Measurements from ENCODE around the gene CENPF.

Gene CENPF

DNA sequence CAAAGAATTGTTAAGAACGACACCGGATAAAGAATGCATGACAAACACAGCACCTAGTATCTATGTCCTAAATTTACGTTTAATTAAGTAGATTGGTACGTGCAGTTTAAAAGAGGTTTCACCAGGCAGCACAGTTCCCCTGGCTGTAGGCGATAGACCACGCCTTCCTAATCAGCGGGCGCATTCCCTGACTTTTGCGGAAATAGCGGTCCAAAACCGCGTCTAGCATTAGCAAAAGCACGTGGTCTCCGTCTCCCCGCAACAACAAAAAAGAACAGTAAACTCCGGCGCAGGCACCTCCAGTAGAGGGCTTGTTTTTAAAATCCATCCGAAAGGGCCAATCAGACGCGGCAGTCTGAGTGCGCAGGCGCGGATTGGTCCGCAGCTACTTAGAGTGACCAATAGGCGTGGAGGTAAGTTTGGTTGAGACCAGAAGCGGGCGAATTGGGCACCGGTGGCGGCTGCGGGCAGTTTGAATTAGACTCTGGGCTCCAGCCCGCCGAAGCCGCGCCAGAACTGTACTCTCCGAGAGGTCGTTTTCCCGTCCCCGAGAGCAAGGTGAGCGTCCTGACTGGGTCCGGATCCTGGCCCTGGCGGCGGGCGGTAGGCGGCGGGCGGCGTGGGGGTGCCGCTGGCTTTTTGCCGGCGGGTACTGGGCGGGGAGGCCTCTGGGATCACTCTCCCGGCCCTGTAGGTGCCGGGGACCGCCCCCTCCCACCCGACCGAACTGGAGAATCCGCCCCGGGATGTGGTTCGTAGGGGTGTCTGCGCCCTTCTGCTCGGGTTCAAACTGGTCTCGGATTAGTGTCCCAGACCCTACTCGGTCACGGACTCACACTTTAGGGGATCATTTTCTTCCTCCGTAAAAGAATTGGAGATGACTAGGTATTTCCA, at the start of gene CENPF:
TSS of gene CENPF (plus strand) at position 432 of the 894 bp plus-strand sequence. CDS start 10,560 bp downstream, outside the sequence.
- TF ChIP-seq CEBPB (IDR thresholded peaks at IDR 0.05), result no peak
- peak; percentile 20; the same call in 1 of the 2 replicates for TF ChIP-seq EP300 (IDR thresholded peaks at IDR 0.05; ENCODE audit: borderline replicate concordance)
- TF ChIP-seq RAD21 (IDR thresholded peaks at IDR 0.05; ENCODE audit: low read depth), result no peak
- TF ChIP-seq, protein P1, sequence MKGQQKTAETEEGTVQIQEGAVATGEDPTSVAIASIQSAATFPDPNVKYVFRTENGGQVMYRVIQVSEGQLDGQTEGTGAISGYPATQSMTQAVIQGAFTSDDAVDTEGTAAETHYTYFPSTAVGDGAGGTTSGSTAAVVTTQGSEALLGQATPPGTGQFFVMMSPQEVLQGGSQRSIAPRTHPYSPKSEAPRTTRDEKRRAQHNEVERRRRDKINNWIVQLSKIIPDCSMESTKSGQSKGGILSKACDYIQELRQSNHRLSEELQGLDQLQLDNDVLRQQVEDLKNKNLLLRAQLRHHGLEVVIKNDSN (IDR thresholded peaks at IDR 0.05), result peak; percentile 91
- TF ChIP-seq CREB1 (IDR thresholded peaks at IDR 0.05; ENCODE audit: low read depth), result no peak
- peak; percentile 100 for TF ChIP-seq FOXM1 (IDR thresholded peaks at IDR 0.05; ENCODE audit: borderline replicate concordance, low read depth)
- TF ChIP-seq TEAD4 (IDR thresholded peaks at IDR 0.05), result peak; percentile 70
- peak; percentile 66; the same call in 1 of the 2 replicates for TF ChIP-seq TAF1 (IDR thresholded peaks at IDR 0.05; ENCODE audit: low read depth)
- no peak for TF ChIP-seq EGR1 (IDR thresholded peaks at IDR 0.05)
- peak; percentile 53; the same call in 1 of the 2 replicates for TF ChIP-seq NFIC (IDR thresholded peaks at IDR 0.05)
- TF ChIP-seq TCF12 (IDR thresholded peaks at IDR 0.05; ENCODE audit: low read depth), result peak; percentile 61
- TF ChIP-seq YY1 (IDR thresholded peaks at IDR 0.05; ENCODE audit: low read depth), result peak; percentile 43; the same call in 1 of the 2 replicates
- TF ChIP-seq ZBTB7A (IDR thresholded peaks at IDR 0.05; ENCODE audit: low read depth), result peak; percentile 33; the same call in 1 of the 2 replicates
- TF ChIP-seq, protein P2, sequence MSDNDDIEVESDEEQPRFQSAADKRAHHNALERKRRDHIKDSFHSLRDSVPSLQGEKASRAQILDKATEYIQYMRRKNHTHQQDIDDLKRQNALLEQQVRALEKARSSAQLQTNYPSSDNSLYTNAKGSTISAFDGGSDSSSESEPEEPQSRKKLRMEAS (IDR thresholded peaks at IDR 0.05), result peak; percentile 99
- TF ChIP-seq, protein P3, sequence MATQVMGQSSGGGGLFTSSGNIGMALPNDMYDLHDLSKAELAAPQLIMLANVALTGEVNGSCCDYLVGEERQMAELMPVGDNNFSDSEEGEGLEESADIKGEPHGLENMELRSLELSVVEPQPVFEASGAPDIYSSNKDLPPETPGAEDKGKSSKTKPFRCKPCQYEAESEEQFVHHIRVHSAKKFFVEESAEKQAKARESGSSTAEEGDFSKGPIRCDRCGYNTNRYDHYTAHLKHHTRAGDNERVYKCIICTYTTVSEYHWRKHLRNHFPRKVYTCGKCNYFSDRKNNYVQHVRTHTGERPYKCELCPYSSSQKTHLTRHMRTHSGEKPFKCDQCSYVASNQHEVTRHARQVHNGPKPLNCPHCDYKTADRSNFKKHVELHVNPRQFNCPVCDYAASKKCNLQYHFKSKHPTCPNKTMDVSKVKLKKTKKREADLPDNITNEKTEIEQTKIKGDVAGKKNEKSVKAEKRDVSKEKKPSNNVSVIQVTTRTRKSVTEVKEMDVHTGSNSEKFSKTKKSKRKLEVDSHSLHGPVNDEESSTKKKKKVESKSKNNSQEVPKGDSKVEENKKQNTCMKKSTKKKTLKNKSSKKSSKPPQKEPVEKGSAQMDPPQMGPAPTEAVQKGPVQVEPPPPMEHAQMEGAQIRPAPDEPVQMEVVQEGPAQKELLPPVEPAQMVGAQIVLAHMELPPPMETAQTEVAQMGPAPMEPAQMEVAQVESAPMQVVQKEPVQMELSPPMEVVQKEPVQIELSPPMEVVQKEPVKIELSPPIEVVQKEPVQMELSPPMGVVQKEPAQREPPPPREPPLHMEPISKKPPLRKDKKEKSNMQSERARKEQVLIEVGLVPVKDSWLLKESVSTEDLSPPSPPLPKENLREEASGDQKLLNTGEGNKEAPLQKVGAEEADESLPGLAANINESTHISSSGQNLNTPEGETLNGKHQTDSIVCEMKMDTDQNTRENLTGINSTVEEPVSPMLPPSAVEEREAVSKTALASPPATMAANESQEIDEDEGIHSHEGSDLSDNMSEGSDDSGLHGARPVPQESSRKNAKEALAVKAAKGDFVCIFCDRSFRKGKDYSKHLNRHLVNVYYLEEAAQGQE (IDR thresholded peaks at IDR 0.05; ENCODE audit: low read depth), result no peak

DNA sequence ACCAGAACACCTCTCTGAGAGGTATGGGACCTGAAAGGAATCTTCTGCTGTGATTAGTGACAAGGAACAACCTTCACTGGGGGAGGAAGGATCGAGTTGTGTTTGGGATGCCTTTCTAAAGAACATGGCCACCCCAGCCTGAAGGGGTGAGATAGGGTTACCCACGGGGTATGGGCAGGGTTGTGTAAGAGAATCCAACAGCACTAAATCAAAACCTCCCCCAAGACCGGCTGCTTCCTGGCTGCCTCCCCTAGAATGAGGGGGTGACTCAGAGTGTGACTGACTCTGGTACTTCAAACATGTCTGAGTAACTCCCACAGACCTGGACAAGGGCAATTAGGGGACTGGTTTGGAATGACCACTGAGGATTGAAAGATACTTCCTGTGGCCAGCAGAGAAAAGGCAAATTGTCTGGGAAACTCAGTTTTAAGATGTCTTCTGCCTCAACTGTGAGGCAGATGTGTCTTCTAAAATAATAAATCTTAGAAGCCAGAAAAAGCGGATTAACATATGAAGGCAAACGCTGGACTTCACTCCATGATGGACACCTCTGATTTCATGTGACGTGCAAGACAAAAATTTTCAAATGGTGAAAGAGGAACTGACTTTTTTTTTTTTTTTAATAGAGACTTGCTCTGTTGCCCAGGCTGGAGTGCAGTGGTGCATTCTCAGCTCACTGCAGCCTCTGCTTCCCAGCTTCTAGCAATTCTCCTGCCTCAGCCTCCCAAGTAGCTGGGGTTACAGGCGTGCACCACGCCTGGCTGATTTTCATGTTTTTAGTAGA, 44.9 kb upstream of the CENPF start:
- TF ChIP-seq YY1 (IDR thresholded peaks at IDR 0.05; ENCODE audit: low read depth), result no peak
- no peak for TF ChIP-seq TEAD4 (IDR thresholded peaks at IDR 0.05)
- no peak for TF ChIP-seq TAF1 (IDR thresholded peaks at IDR 0.05; ENCODE audit: low read depth)
- no peak for TF ChIP-seq TCF12 (IDR thresholded peaks at IDR 0.05; ENCODE audit: low read depth)

- TF ChIP-seq RAD21 (IDR thresholded peaks at IDR 0.05; ENCODE audit: low read depth) (no peak), TEAD4 (IDR thresholded peaks at IDR 0.05) (no peak), NFIC (IDR thresholded peaks at IDR 0.05) (no peak), EP300 (IDR thresholded peaks at IDR 0.05; ENCODE audit: borderline replicate concordance) (no peak), CREB1 (IDR thresholded peaks at IDR 0.05; ENCODE audit: low read depth) (no peak), TCF12 (IDR thresholded peaks at IDR 0.05; ENCODE audit: low read depth) (no peak), FOXM1 (IDR thresholded peaks at IDR 0.05; ENCODE audit: borderline replicate concordance, low read depth) (no peak), TAF1 (IDR thresholded peaks at IDR 0.05; ENCODE audit: low read depth) (no peak), CEBPB (IDR thresholded peaks at IDR 0.05) (no peak), EGR1 (IDR thresholded peaks at IDR 0.05) (no peak), ZBTB7A (IDR thresholded peaks at IDR 0.05; ENCODE audit: low read depth) (no peak), YY1 (IDR thresholded peaks at IDR 0.05; ENCODE audit: low read depth) (no peak)
- TF ChIP-seq, protein P3 (IDR thresholded peaks at IDR 0.05; ENCODE audit: low read depth), result no peak
- TF ChIP-seq, protein P2 (IDR thresholded peaks at IDR 0.05), result no peak
- TF ChIP-seq, protein P1 (IDR thresholded peaks at IDR 0.05), result no peak
Measured at GRCh38 chr1:214563881-214564280, 39.1 kb upstream of the CENPF start.

GRCh38 chr1:214565310-214565709, 37.7 kb upstream of the CENPF start:
- TF ChIP-seq TAF1 (IDR thresholded peaks at IDR 0.05; ENCODE audit: low read depth) (no peak), TCF12 (IDR thresholded peaks at IDR 0.05; ENCODE audit: low read depth) (no peak), EP300 (IDR thresholded peaks at IDR 0.05; ENCODE audit: borderline replicate concordance) (no peak), YY1 (IDR thresholded peaks at IDR 0.05; ENCODE audit: low read depth) (no peak), CREB1 (IDR thresholded peaks at IDR 0.05; ENCODE audit: low read depth) (no peak), ZBTB7A (IDR thresholded peaks at IDR 0.05; ENCODE audit: low read depth) (no peak), RAD21 (IDR thresholded peaks at IDR 0.05; ENCODE audit: low read depth) (no peak), CEBPB (IDR thresholded peaks at IDR 0.05) (no peak), FOXM1 (IDR thresholded peaks at IDR 0.05; ENCODE audit: borderline replicate concordance, low read depth) (no peak), TEAD4 (IDR thresholded peaks at IDR 0.05) (no peak), NFIC (IDR thresholded peaks at IDR 0.05) (no peak), EGR1 (IDR thresholded peaks at IDR 0.05) (no peak)
- TF ChIP-seq, protein P2 (IDR thresholded peaks at IDR 0.05), result no peak
- TF ChIP-seq, protein P1 (IDR thresholded peaks at IDR 0.05), result no peak
- TF ChIP-seq, protein P3 (IDR thresholded peaks at IDR 0.05; ENCODE audit: low read depth), result no peak

Data from Ishikawa (cell line).